SH-SY5Y (cell line): ENCODE results near the gene RIPK4.

Experiments used
- GATA2 ChIP-seq: IDR thresholded peaks from 2 replicates; pipeline ENCODE4 v1.6.1; 2011; ENCODE audit warnings: mild to moderate bottlenecking, low read depth, low read length
- GATA3 ChIP-seq: IDR thresholded peaks from 2 replicates; pipeline ENCODE4 v1.6.1; 2011; ENCODE audit warnings: low read depth, mild to moderate bottlenecking, low read length, moderate library complexity

Gene RIPK4

GRCh38 chr21:41759214-41759840 lies 7.5 kb downstream of the RIPK4 start:
- TF ChIP-seq GATA2 (no peak), GATA3 (no peak)

- TF ChIP-seq GATA3 (no peak), GATA2 (no peak)
Observed at GRCh38 chr21:41758550-41758949, 8.3 kb downstream of the RIPK4 start.

GRCh38 chr21:41755934-41756773 lies 10.7 kb downstream of the RIPK4 start:
- no peak for TF ChIP-seq GATA3
- no peak for TF ChIP-seq GATA2

- TF ChIP-seq GATA2: no peak
Observed at GRCh38 chr21:41755258-41755933, 11.5 kb downstream of the RIPK4 start.

GRCh38 chr21:41754479-41754891 lies 12.4 kb downstream of the RIPK4 start:
- TF ChIP-seq GATA3 (no peak), GATA2 (no peak)

GRCh38 chr21:41753006-41753898 lies 13.6 kb downstream of the RIPK4 start:
- TF ChIP-seq GATA2 (no peak), GATA3 (no peak)

GRCh38 chr21:41752231-41752681 lies 14.6 kb downstream of the RIPK4 start:
- no peak for TF ChIP-seq GATA3
- no peak for TF ChIP-seq GATA2

- TF ChIP-seq GATA3 (no peak), GATA2 (no peak)
Observed at GRCh38 chr21:41751611-41752011, 15.2 kb downstream of the RIPK4 start.

GRCh38 chr21:41750532-41751151 lies 16.2 kb downstream of the RIPK4 start:
- TF ChIP-seq GATA3 (no peak), GATA2 (no peak)

- TF ChIP-seq GATA2: no peak
- TF ChIP-seq GATA3: no peak
Observed at GRCh38 chr21:41750051-41750450, 16.8 kb downstream of the RIPK4 start.

- no peak for TF ChIP-seq GATA3
- no peak for TF ChIP-seq GATA2
Observed at GRCh38 chr21:41749286-41749685, 17.6 kb downstream of the RIPK4 start.

GRCh38 chr21:41747943-41748738 lies 18.7 kb downstream of the RIPK4 start:
- TF ChIP-seq GATA2 (no peak), GATA3 (no peak)

- TF ChIP-seq GATA2: no peak
- no peak for TF ChIP-seq GATA3
Observed at GRCh38 chr21:41746744-41747006, 20.2 kb downstream of the RIPK4 start.
